Measurements from ENCODE around the gene MYO15A. TPM values are rescaled to one million over a fixed set of nuclear protein-coding genes. Genes with fewer than 3 reads are reported as not detected.
A peak's percentile ranks its signal among the peaks of the same experiment; 100 is the strongest.

Gene MYO15A
- total and polyA plus RNA-seq, 2 experiments from 2014 or later: 1.0 to 2.2 TPM

DNA sequence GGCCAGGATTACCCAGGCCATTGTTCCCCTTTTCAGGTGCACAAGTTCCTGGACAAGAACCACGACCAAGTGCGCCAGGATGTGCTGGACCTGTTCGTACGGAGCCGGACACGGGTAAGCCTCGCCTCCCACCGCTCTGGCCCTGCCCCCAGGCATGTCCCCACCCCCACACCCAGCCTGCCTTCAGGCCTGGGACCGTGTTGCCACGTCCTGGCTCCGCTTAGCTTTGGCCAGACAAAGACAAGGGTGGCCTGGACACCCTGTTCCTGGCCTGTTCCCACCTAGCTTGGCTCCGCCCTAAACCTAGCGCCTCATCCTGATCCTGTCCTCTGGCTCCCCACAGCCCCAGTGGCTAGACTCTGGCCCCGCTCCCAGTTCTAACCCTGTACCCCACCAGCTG, 30.9 kb downstream of the MYO15A start:
- H3K27me3 ChIP-seq (ENCODE audit: insufficient read depth): no peaks in the 10 kb centered on the region
- no peak overlapping the region for H3K4me2 ChIP-seq
- Mint-ChIP-seq H3K9me3 (no peaks in the 10 kb centered on the region), H3K27ac (no peak overlapping the region), H3K4me3 (no peak overlapping the region), H3K36me3 (ENCODE audit: low read depth) (no peaks in the 10 kb centered on the region), H3K4me1 (peaks cover 18% of the 10 kb centered on the region), H3K27me3 (ENCODE audit: insufficient read depth, low read depth, poor library complexity) (peaks cover 15% of the 10 kb centered on the region)
- H3K79me2 ChIP-seq (replicated peaks; ENCODE audit: insufficient read depth): no peaks in the 10 kb centered on the region
- H3K4me3 ChIP-seq: no peak overlapping the region
- DNase-seq (ENCODE audit: low spot score) (no peak), ATAC-seq (peak; percentile 14)
- no peaks in the 10 kb centered on the region for H3K4me1 ChIP-seq (ENCODE audit: insufficient read depth)
- H3K9me2 ChIP-seq (ENCODE audit: insufficient read depth): no peaks in the 10 kb centered on the region
- H3K27ac ChIP-seq (ENCODE audit: low read depth): no peak overlapping the region
- H2AFZ ChIP-seq: peak overlapping the region; percentile 56; the same call in 1 of the 2 replicates
- no peaks in the 10 kb centered on the region for H4K20me1 ChIP-seq (replicated peaks; ENCODE audit: insufficient read depth)
- H3K36me3 ChIP-seq (ENCODE audit: insufficient read depth): no peaks in the 10 kb centered on the region
- no peaks in the 10 kb centered on the region for H3F3A ChIP-seq (replicated peaks; ENCODE audit: low read depth)
- TF ChIP-seq CREB1 (CRISPR knock-in tag; IDR thresholded peaks at IDR 0.05; ENCODE audit: low read depth): no peak
- no peak for TF ChIP-seq EZH2phosphoT487 (IDR thresholded peaks at IDR 0.05; ENCODE audit: unreplicated experiment)
- TF ChIP-seq, protein P1, sequence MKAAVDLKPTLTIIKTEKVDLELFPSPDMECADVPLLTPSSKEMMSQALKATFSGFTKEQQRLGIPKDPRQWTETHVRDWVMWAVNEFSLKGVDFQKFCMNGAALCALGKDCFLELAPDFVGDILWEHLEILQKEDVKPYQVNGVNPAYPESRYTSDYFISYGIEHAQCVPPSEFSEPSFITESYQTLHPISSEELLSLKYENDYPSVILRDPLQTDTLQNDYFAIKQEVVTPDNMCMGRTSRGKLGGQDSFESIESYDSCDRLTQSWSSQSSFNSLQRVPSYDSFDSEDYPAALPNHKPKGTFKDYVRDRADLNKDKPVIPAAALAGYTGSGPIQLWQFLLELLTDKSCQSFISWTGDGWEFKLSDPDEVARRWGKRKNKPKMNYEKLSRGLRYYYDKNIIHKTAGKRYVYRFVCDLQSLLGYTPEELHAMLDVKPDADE (IDR thresholded peaks at IDR 0.05): no peak
- TF ChIP-seq, protein P2, sequence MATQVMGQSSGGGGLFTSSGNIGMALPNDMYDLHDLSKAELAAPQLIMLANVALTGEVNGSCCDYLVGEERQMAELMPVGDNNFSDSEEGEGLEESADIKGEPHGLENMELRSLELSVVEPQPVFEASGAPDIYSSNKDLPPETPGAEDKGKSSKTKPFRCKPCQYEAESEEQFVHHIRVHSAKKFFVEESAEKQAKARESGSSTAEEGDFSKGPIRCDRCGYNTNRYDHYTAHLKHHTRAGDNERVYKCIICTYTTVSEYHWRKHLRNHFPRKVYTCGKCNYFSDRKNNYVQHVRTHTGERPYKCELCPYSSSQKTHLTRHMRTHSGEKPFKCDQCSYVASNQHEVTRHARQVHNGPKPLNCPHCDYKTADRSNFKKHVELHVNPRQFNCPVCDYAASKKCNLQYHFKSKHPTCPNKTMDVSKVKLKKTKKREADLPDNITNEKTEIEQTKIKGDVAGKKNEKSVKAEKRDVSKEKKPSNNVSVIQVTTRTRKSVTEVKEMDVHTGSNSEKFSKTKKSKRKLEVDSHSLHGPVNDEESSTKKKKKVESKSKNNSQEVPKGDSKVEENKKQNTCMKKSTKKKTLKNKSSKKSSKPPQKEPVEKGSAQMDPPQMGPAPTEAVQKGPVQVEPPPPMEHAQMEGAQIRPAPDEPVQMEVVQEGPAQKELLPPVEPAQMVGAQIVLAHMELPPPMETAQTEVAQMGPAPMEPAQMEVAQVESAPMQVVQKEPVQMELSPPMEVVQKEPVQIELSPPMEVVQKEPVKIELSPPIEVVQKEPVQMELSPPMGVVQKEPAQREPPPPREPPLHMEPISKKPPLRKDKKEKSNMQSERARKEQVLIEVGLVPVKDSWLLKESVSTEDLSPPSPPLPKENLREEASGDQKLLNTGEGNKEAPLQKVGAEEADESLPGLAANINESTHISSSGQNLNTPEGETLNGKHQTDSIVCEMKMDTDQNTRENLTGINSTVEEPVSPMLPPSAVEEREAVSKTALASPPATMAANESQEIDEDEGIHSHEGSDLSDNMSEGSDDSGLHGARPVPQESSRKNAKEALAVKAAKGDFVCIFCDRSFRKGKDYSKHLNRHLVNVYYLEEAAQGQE (IDR thresholded peaks at IDR 0.05; ENCODE audit: unreplicated experiment): no peak
- TF ChIP-seq STAT1 (IDR thresholded peaks at IDR 0.05; ENCODE audit: unreplicated experiment): no peak
- TF ChIP-seq JUNB (IDR thresholded peaks at IDR 0.05; ENCODE audit: unreplicated experiment): no peak
- TF ChIP-seq, protein P3, sequence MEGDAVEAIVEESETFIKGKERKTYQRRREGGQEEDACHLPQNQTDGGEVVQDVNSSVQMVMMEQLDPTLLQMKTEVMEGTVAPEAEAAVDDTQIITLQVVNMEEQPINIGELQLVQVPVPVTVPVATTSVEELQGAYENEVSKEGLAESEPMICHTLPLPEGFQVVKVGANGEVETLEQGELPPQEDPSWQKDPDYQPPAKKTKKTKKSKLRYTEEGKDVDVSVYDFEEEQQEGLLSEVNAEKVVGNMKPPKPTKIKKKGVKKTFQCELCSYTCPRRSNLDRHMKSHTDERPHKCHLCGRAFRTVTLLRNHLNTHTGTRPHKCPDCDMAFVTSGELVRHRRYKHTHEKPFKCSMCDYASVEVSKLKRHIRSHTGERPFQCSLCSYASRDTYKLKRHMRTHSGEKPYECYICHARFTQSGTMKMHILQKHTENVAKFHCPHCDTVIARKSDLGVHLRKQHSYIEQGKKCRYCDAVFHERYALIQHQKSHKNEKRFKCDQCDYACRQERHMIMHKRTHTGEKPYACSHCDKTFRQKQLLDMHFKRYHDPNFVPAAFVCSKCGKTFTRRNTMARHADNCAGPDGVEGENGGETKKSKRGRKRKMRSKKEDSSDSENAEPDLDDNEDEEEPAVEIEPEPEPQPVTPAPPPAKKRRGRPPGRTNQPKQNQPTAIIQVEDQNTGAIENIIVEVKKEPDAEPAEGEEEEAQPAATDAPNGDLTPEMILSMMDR (conservative IDR thresholded peaks at IDR 0.05; ENCODE audit: low read depth in 2 of 2): no peak
- TF ChIP-seq, protein P4, sequence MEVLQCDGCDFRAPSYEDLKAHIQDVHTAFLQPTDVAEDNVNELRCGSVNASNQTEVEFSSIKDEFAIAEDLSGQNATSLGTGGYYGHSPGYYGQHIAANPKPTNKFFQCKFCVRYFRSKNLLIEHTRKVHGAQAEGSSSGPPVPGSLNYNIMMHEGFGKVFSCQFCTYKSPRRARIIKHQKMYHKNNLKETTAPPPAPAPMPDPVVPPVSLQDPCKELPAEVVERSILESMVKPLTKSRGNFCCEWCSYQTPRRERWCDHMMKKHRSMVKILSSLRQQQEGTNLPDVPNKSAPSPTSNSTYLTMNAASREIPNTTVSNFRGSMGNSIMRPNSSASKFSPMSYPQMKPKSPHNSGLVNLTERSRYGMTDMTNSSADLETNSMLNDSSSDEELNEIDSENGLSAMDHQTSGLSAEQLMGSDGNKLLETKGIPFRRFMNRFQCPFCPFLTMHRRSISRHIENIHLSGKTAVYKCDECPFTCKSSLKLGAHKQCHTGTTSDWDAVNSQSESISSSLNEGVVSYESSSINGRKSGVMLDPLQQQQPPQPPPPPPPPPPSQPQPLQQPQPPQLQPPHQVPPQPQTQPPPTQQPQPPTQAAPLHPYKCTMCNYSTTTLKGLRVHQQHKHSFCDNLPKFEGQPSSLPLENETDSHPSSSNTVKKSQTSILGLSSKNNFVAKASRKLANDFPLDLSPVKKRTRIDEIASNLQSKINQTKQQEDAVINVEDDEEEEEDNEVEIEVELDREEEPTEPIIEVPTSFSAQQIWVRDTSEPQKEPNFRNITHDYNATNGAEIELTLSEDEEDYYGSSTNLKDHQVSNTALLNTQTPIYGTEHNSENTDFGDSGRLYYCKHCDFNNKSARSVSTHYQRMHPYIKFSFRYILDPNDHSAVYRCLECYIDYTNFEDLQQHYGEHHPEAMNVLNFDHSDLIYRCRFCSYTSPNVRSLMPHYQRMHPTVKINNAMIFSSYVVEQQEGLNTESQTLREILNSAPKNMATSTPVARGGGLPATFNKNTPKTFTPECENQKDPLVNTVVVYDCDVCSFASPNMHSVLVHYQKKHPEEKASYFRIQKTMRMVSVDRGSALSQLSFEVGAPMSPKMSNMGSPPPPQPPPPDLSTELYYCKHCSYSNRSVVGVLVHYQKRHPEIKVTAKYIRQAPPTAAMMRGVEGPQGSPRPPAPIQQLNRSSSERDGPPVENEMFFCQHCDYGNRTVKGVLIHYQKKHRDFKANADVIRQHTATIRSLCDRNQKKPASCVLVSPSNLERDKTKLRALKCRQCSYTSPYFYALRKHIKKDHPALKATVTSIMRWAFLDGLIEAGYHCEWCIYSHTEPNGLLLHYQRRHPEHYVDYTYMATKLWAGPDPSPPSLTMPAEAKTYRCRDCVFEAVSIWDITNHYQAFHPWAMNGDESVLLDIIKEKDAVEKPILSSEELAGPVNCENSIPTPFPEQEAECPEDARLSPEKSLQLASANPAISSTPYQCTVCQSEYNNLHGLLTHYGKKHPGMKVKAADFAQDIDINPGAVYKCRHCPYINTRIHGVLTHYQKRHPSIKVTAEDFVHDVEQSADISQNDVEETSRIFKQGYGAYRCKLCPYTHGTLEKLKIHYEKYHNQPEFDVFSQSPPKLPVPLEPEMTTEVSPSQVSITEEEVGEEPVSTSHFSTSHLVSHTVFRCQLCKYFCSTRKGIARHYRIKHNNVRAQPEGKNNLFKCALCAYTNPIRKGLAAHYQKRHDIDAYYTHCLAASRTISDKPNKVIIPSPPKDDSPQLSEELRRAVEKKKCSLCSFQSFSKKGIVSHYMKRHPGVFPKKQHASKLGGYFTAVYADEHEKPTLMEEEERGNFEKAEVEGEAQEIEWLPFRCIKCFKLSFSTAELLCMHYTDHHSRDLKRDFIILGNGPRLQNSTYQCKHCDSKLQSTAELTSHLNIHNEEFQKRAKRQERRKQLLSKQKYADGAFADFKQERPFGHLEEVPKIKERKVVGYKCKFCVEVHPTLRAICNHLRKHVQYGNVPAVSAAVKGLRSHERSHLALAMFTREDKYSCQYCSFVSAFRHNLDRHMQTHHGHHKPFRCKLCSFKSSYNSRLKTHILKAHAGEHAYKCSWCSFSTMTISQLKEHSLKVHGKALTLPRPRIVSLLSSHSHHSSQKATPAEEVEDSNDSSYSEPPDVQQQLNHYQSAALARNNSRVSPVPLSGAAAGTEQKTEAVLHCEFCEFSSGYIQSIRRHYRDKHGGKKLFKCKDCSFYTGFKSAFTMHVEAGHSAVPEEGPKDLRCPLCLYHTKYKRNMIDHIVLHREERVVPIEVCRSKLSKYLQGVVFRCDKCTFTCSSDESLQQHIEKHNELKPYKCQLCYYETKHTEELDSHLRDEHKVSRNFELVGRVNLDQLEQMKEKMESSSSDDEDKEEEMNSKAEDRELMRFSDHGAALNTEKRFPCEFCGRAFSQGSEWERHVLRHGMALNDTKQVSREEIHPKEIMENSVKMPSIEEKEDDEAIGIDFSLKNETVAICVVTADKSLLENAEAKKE (CRISPR knock-in tag; IDR thresholded peaks at IDR 0.05): no peak
- no peak for TF ChIP-seq ZNF114 (CRISPR knock-in tag; IDR thresholded peaks at IDR 0.05)
- TF ChIP-seq POLR2AphosphoS5 (IDR thresholded peaks at IDR 0.05; ENCODE audit: low read depth): no peak
- TF ChIP-seq NANOG (IDR thresholded peaks at IDR 0.05; ENCODE audit: borderline replicate concordance): no peak
- no peak for TF ChIP-seq EZH2 (IDR thresholded peaks at IDR 0.05; ENCODE audit: low read depth, unreplicated experiment)

All from GM23338 (cell line).